Fibroblast of lung (primary cell): ENCODE measurements around the gene TNIP2. TPM values are rescaled to one million over a fixed set of nuclear protein-coding genes. Genes with fewer than 3 reads are reported as not detected.
"Not testable (repeated sequence)": the region's sequence is repeated elsewhere in the genome, so short reads cannot be mapped to it uniquely, and the experiment has no call there.

Experiments
- DNase-seq, 2 donors: peaks; one replicate each; pipeline versions ENCODE4 v3.0.0 to v3.0.0-alpha.2; 2010; ENCODE audit warnings: low read depth in 2 of 2
- H2AFZ ChIP-seq: 2 replicates; pipeline ENCODE4 v1.5.1; 2012; ENCODE audit warnings: low read length, control low read depth, inconsistent platforms
- H3K27ac ChIP-seq: 2 replicates; pipeline ENCODE4 v1.5.1; 2011; ENCODE audit warnings: low read length, control low read depth; ENCODE audit not compliant: insufficient read depth
- H3K27me3 ChIP-seq: 2 replicates; pipeline ENCODE4 v1.5.1; 2011; ENCODE audit warnings: mild to moderate bottlenecking, low read length; ENCODE audit not compliant: control insufficient read depth, insufficient read depth
- H3K36me3 ChIP-seq: 2 replicates; pipeline ENCODE4 v1.5.1; 2011; ENCODE audit warnings: low read length; ENCODE audit not compliant: control insufficient read depth, insufficient read depth
- H3K4me1 ChIP-seq: 2 replicates; pipeline ENCODE4 v1.5.1; 2011; ENCODE audit warnings: low read length; ENCODE audit not compliant: control insufficient read depth, insufficient read depth; ENCODE audit errors: extremely low read depth
- H3K4me2 ChIP-seq: 2 replicates; pipeline ENCODE4 v1.5.1; 2011; ENCODE audit warnings: low read length, control low read depth; ENCODE audit not compliant: insufficient read depth; ENCODE audit errors: extremely low read depth
- H3K4me3 ChIP-seq, 4 experiments: fragments of 200-600 bp in 1 of 4; sonication (generic) in 1 of 4; replicated peaks in 1 of 4; 2 replicates each; pipeline ENCODE4 v1.5.1; 2011 to 2016; ENCODE audit warnings: low read length in 4 of 4, low read depth in 3 of 4, mild to moderate bottlenecking in 3 of 4, control low read depth in 2 of 4, inconsistent platforms in 1 of 4, mixed read lengths in 1 of 4; ENCODE audit not compliant: insufficient read depth in 1 of 4; ENCODE audit errors: control extremely low read depth in 1 of 4
- H3K79me2 ChIP-seq: 2 replicates; pipeline ENCODE4 v1.5.1; 2012; ENCODE audit warnings: mild to moderate bottlenecking, low read length, inconsistent platforms; ENCODE audit not compliant: control insufficient read depth, insufficient read depth
- H3K9ac ChIP-seq: 2 replicates; pipeline ENCODE4 v1.5.1; 2011; ENCODE audit warnings: mild to moderate bottlenecking, low read length, control low read depth; ENCODE audit not compliant: insufficient read depth
- H3K9me3 ChIP-seq: 2 replicates; pipeline ENCODE4 v1.5.1; 2012; ENCODE audit warnings: low read depth, low read length; ENCODE audit not compliant: control insufficient read depth, insufficient read depth
- H4K20me1 ChIP-seq: 2 replicates; pipeline ENCODE4 v1.5.1; 2011; ENCODE audit warnings: low read length; ENCODE audit not compliant: control insufficient read depth, insufficient read depth; ENCODE audit errors: extremely low read depth
- CTCF ChIP-seq, 2 donors: IDR thresholded peaks in 1 of 2; conservative IDR thresholded peaks in 1 of 2; 1 replicate in 1 of 2; 2 replicates in 1 of 2; pipeline ENCODE4 v1.5.1; 2011 to 2012; ENCODE audit warnings: low read length in 2 of 2, control low read depth in 1 of 2, inconsistent platforms in 1 of 2, low read depth in 1 of 2, mild to moderate bottlenecking in 1 of 2
- EZH2 ChIP-seq: IDR thresholded peaks from 2 replicates; pipeline ENCODE4 v1.5.1; 2012; ENCODE audit warnings: low read length, control low read depth, mild to moderate bottlenecking; ENCODE audit errors: missing control alignments
- polyA plus RNA-seq, 2 donors: library from polyadenylated mRNA; depleted of rRNA in 1 of 2; stranded (reverse) in 1 of 2; unstranded in 1 of 2; fragments of >200 nt; gene quantifications; 2 replicates each; pipeline ENCODE4 v1.2.1, GENCODE V29; 2011 to 2012; ENCODE audit warnings: missing spikeins in 1 of 2
- total RNA-seq: library from RNA; depleted of rRNA; stranded (reverse); fragments of >200 nt; gene quantifications from 2 replicates; pipeline ENCODE4 v1.2.1, GENCODE V29; 2014

TNIP2 gene
- total and polyA plus RNA-seq, 2 donors (not counting 1 experiment from before 2014, with no cell fraction given): 21.8 to 56.5 TPM

DNA sequence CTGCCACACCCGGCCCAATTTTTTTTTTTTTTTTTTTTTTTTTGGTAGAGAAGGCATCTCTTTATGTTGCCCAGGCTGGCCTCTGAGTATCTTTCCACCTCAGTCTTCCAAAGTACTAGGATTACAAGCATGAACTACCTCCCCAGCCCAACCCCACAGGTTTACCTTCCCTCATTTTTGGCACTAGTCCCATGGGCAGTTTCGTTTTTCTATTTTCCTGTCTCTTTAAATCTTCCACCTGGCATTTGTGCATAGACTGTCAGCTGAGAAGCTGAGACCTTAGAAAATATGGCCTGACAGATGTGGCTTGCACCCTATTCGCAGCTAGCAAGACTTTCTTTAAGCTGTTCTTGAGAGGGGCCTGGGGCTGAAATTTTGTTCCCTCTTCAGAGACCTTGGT, 27.9 kb downstream of the TNIP2 start:
- DNase-seq: no peak
- H3K4me1 ChIP-seq: no peaks in the 10 kb centered on the region
- no peak overlapping the region for H3K27ac ChIP-seq
- H3K4me2 ChIP-seq: no peak overlapping the region
- no peak overlapping the region for H3K4me3 ChIP-seq
- peaks cover 10% of the 10 kb centered on the region for H3K36me3 ChIP-seq
- no peaks in the 10 kb centered on the region for H3K27me3 ChIP-seq
- H3K9ac ChIP-seq: no peak overlapping the region
- no peaks in the 10 kb centered on the region for H3K9me3 ChIP-seq
- H2AFZ ChIP-seq: no peak overlapping the region
- H3K79me2 ChIP-seq: no peaks in the 10 kb centered on the region
- no peak for TF ChIP-seq CTCF (conservative IDR thresholded peaks at IDR 0.05 in 1 of 2, IDR thresholded peaks at IDR 0.05 in 1 of 2; ENCODE audit: low read depth in 1 of 2, low read length in 2 of 2)
- no peak for TF ChIP-seq EZH2
- no peaks in the 10 kb centered on the region for H4K20me1 ChIP-seq

DNA sequence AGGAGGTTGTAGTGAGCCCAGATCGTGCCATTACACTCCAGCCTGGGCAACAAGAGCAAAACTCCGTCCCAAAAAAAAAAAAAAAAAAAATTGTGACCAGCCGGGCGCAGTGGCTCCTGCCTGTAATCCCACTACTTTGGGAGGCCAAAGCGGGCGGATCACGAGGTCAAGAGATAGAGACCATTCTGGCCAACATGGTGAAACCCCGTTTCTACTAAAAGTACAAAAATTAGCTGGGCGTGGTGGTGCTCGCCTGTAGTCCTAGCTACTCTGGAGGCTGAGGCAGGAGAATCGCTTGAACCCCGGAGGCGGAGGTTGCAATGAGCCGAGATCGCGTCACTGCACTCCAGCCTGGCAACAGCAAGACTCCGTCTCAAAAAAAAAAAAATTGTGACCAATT, 29.3 kb downstream of the TNIP2 start:
- H4K20me1 ChIP-seq: not testable (repeated sequence)

GRCh38 chr4:2725380-2725779, 30.8 kb downstream of the TNIP2 start:
- Histone ChIP-seq H4K20me1 (no peaks in the 10 kb centered on the region), H3K9ac (no peak overlapping the region)
- TF ChIP-seq CTCF (conservative IDR thresholded peaks at IDR 0.05 in 1 of 2, IDR thresholded peaks at IDR 0.05 in 1 of 2; ENCODE audit: low read depth in 1 of 2, low read length in 2 of 2) (no peak), EZH2 (no peak)

More for the DNA sequence above, 29.3 kb downstream of the TNIP2 start:
- not testable (repeated sequence) for DNase-seq, H3K79me2 ChIP-seq, H3K4me2 ChIP-seq, H3K9ac ChIP-seq, H3K9me3 ChIP-seq, H3K27me3 ChIP-seq, H3K4me1 ChIP-seq, H3K36me3 ChIP-seq, H3K27ac ChIP-seq, H3K4me3 ChIP-seq, H2AFZ ChIP-seq

More at GRCh38 chr4:2725380-2725779, 30.8 kb downstream of the TNIP2 start:
- H3K4me3 ChIP-seq: no peak overlapping the region
- H3K27ac ChIP-seq: no peak overlapping the region
- no peaks in the 10 kb centered on the region for H3K27me3 ChIP-seq
- no peaks in the 10 kb centered on the region for H3K4me1 ChIP-seq
- no peak overlapping the region for H3K4me2 ChIP-seq
- no peak overlapping the region for H2AFZ ChIP-seq
- no peaks in the 10 kb centered on the region for H3K9me3 ChIP-seq
- DNase-seq: no peak
- peaks cover 9% of the 10 kb centered on the region for H3K36me3 ChIP-seq
- no peaks in the 10 kb centered on the region for H3K79me2 ChIP-seq
